ENCODE results near the gene NAXD.
A peak's percentile ranks its signal among the peaks of the same experiment; 100 is the strongest.
"Not testable (repeated sequence)": the region's sequence is repeated elsewhere in the genome, so short reads cannot be mapped to it uniquely, and the experiment has no call there.

NAXD gene

DNA sequence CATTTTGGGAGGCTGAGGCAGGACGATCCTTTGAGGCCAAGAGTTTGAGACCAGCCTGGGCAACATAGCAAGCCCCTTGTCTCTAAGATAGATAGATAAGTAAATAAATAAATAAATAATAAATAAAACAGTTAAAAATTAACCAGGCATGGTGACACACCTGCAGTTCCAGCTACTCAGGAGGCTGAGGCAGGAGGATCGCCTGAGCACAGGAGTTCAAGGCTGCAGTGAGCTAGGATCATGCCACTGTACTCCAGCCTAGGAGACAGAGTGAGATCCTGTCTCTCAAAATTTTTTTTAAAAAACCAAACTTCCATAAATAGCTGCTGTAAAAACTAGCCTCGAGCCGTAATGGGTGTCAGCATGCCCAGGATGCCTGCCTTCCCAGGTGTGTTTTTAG lies 14.4 kb upstream of the NAXD start:
- Histone ChIP-seq H3K9ac (ENCODE audit: low read length) (no peak overlapping the region), H3K4me1 (ENCODE audit: control insufficient read depth, insufficient read depth, low read length) (peaks cover 4% of the 10 kb centered on the region), H3K36me3 (ENCODE audit: control insufficient read depth, insufficient read depth, low read length) (no peaks in the 10 kb centered on the region), H3K4me3 (ENCODE audit: low read length) (no peak overlapping the region), H3K27me3 (ENCODE audit: control insufficient read depth, insufficient read depth, low read length) (no peaks in the 10 kb centered on the region), H3K9me3 (ENCODE audit: control insufficient read depth, low read length) (no peaks in the 10 kb centered on the region)

- no peak overlapping the region for H3K9ac ChIP-seq (ENCODE audit: low read length)
- no peaks in the 10 kb centered on the region for H3K36me3 ChIP-seq (ENCODE audit: control insufficient read depth, insufficient read depth, low read length)
- no peak overlapping the region for H3K4me3 ChIP-seq (ENCODE audit: low read length)
- peaks cover 4% of the 10 kb centered on the region for H3K4me1 ChIP-seq (ENCODE audit: control insufficient read depth, insufficient read depth, low read length)
- H3K27me3 ChIP-seq (ENCODE audit: control insufficient read depth, insufficient read depth, low read length): no peaks in the 10 kb centered on the region
- H3K9me3 ChIP-seq (ENCODE audit: control insufficient read depth, low read length): no peaks in the 10 kb centered on the region
Observed at GRCh38 chr13:110605132-110605531, 10.2 kb upstream of the NAXD start.

GRCh38 chr13:110606281-110606680 lies 9.1 kb upstream of the NAXD start:
- not testable (repeated sequence) for H3K4me1 ChIP-seq (ENCODE audit: control insufficient read depth, insufficient read depth, low read length); H3K27me3 ChIP-seq (ENCODE audit: control insufficient read depth, insufficient read depth, low read length); H3K9me3 ChIP-seq (ENCODE audit: control insufficient read depth, low read length); H3K4me3 ChIP-seq (ENCODE audit: low read length); H3K36me3 ChIP-seq (ENCODE audit: control insufficient read depth, insufficient read depth, low read length); H3K9ac ChIP-seq (ENCODE audit: low read length)

DNA sequence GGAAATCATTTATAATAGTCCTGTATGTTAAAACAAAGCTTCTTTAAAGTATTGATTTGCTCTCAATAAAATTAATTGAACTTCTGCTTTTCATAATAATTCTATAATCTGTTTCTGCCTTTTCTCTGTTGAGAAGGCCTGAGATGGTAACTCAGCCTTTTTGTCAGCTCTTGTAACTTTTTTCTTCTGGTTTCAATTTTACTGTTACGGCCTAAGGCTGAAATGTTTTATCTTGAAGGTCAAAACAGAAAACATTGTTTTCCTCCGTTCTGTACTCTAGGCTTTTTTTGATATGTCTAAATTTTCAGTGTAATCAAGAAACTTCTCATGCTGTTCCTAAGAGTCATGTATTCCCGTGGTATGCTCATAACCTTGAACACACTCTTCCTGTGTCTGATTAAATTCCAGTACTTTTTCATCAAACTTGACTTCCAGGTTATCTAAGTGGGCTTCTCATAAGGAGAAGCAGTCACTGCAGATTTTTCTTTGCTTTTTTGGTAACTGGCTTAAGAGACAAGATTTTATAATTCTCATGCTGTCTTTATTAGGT lies 7.6 kb upstream of the NAXD start:
- Histone ChIP-seq H3K4me3 (ENCODE audit: low read length) (no peak overlapping the region), H3K36me3 (ENCODE audit: control insufficient read depth, insufficient read depth, low read length) (no peaks in the 10 kb centered on the region), H3K4me1 (ENCODE audit: control insufficient read depth, insufficient read depth, low read length) (no peaks in the 10 kb centered on the region), H3K9me3 (ENCODE audit: control insufficient read depth, low read length) (no peaks in the 10 kb centered on the region), H3K9ac (ENCODE audit: low read length) (no peak overlapping the region), H3K27me3 (ENCODE audit: control insufficient read depth, insufficient read depth, low read length) (no peaks in the 10 kb centered on the region)

GRCh38 chr13:110610955-110611595 lies 4.3 kb upstream of the NAXD start:
- Histone ChIP-seq H3K36me3 (ENCODE audit: control insufficient read depth, insufficient read depth, low read length) (no peaks in the 10 kb centered on the region), H3K4me1 (ENCODE audit: control insufficient read depth, insufficient read depth, low read length) (peaks cover 5% of the 10 kb centered on the region), H3K9me3 (ENCODE audit: control insufficient read depth, low read length) (no peaks in the 10 kb centered on the region), H3K27me3 (ENCODE audit: control insufficient read depth, insufficient read depth, low read length) (no peaks in the 10 kb centered on the region), H3K9ac (ENCODE audit: low read length) (no peak overlapping the region), H3K4me3 (ENCODE audit: low read length) (no peak overlapping the region)

- H3K9ac ChIP-seq (ENCODE audit: low read length): peak overlapping the region; percentile 81
- peak overlapping the region; percentile 34 for H3K4me3 ChIP-seq (ENCODE audit: low read length)
- no peaks in the 10 kb centered on the region for H3K36me3 ChIP-seq (ENCODE audit: control insufficient read depth, insufficient read depth, low read length)
- H3K4me1 ChIP-seq (ENCODE audit: control insufficient read depth, insufficient read depth, low read length): peaks cover 24% of the 10 kb centered on the region
- H3K27me3 ChIP-seq (ENCODE audit: control insufficient read depth, insufficient read depth, low read length): no peaks in the 10 kb centered on the region
- no peaks in the 10 kb centered on the region for H3K9me3 ChIP-seq (ENCODE audit: control insufficient read depth, low read length)
Observed at GRCh38 chr13:110615005-110615321, 382 bp upstream of the NAXD start.

- Histone ChIP-seq H3K9me3 (ENCODE audit: control insufficient read depth, low read length) (no peaks in the 10 kb centered on the region), H3K4me3 (ENCODE audit: low read length) (peak overlapping the region; percentile 34), H3K4me1 (ENCODE audit: control insufficient read depth, insufficient read depth, low read length) (peaks cover 24% of the 10 kb centered on the region), H3K27me3 (ENCODE audit: control insufficient read depth, insufficient read depth, low read length) (no peaks in the 10 kb centered on the region), H3K9ac (ENCODE audit: low read length) (peak overlapping the region; percentile 81), H3K36me3 (ENCODE audit: control insufficient read depth, insufficient read depth, low read length) (no peaks in the 10 kb centered on the region)
Observed at GRCh38 chr13:110616103-110617101, 1.1 kb downstream of the NAXD start.

GRCh38 chr13:110617321-110618072 lies 2.2 kb downstream of the NAXD start:
- H3K36me3 ChIP-seq (ENCODE audit: control insufficient read depth, insufficient read depth, low read length): no peaks in the 10 kb centered on the region
- peaks cover 24% of the 10 kb centered on the region for H3K4me1 ChIP-seq (ENCODE audit: control insufficient read depth, insufficient read depth, low read length)
- H3K27me3 ChIP-seq (ENCODE audit: control insufficient read depth, insufficient read depth, low read length): no peaks in the 10 kb centered on the region
- no peak overlapping the region for H3K4me3 ChIP-seq (ENCODE audit: low read length)
- H3K9ac ChIP-seq (ENCODE audit: low read length): peak overlapping the region; percentile 81
- H3K9me3 ChIP-seq (ENCODE audit: control insufficient read depth, low read length): no peaks in the 10 kb centered on the region

DNA sequence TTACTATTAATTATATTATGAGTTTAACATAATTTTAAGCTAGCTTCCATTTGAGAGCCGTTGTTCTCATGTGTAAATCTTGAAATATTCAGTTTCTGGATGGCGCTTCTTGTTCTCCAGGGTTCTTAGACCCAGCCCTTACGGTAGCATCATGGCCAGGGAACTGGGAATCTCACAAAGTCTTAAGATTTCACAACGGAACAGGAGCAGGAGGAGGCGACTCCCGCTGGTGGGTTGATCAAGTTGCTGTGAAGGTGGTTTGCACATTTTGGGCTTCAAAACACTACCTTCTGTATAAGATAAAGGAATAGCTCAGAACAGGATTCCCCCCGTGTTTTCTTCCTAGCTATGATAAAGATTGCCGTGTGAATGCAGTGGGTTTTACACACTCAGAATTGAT lies 2.8 kb downstream of the NAXD start:
- H3K9ac ChIP-seq (ENCODE audit: low read length): no peak overlapping the region
- no peak overlapping the region for H3K4me3 ChIP-seq (ENCODE audit: low read length)
- H3K36me3 ChIP-seq (ENCODE audit: control insufficient read depth, insufficient read depth, low read length): no peaks in the 10 kb centered on the region
- H3K27me3 ChIP-seq (ENCODE audit: control insufficient read depth, insufficient read depth, low read length): no peaks in the 10 kb centered on the region
- H3K4me1 ChIP-seq (ENCODE audit: control insufficient read depth, insufficient read depth, low read length): peaks cover 24% of the 10 kb centered on the region
- H3K9me3 ChIP-seq (ENCODE audit: control insufficient read depth, low read length): no peaks in the 10 kb centered on the region

- no peaks in the 10 kb centered on the region for H3K9me3 ChIP-seq (ENCODE audit: control insufficient read depth, low read length)
- no peak overlapping the region for H3K4me3 ChIP-seq (ENCODE audit: low read length)
- H3K9ac ChIP-seq (ENCODE audit: low read length): no peak overlapping the region
- no peaks in the 10 kb centered on the region for H3K36me3 ChIP-seq (ENCODE audit: control insufficient read depth, insufficient read depth, low read length)
- peaks cover 24% of the 10 kb centered on the region for H3K4me1 ChIP-seq (ENCODE audit: control insufficient read depth, insufficient read depth, low read length)
- H3K27me3 ChIP-seq (ENCODE audit: control insufficient read depth, insufficient read depth, low read length): no peaks in the 10 kb centered on the region
Observed at GRCh38 chr13:110618780-110619179, 3.4 kb downstream of the NAXD start.

DNA sequence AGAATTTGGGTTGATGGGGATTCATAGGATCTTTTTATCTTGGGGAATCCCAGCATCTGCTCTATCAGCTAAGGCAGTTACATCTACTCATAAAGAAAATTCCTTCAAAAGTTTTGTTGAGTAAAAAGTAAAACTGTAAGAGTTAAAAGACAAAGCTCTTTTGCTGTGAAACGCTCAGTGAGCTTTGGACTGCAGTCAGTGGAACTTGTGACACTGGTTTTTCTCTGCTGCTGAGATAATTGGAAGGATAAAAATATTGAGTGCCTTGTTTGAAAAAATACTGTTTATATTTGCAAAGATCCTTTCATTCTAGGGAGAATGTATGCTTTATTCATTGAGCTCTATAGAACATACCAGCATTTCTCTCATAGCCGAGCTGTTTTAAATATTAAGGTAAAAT lies 5.3 kb downstream of the NAXD start:
- peaks cover 32% of the 10 kb centered on the region for H3K4me1 ChIP-seq (ENCODE audit: control insufficient read depth, insufficient read depth, low read length)
- no peaks in the 10 kb centered on the region for H3K27me3 ChIP-seq (ENCODE audit: control insufficient read depth, insufficient read depth, low read length)
- no peak overlapping the region for H3K9ac ChIP-seq (ENCODE audit: low read length)
- no peaks in the 10 kb centered on the region for H3K36me3 ChIP-seq (ENCODE audit: control insufficient read depth, insufficient read depth, low read length)
- H3K4me3 ChIP-seq (ENCODE audit: low read length): no peak overlapping the region
- no peaks in the 10 kb centered on the region for H3K9me3 ChIP-seq (ENCODE audit: control insufficient read depth, low read length)
